ENCODE data around the gene ARRDC4.

DNA sequence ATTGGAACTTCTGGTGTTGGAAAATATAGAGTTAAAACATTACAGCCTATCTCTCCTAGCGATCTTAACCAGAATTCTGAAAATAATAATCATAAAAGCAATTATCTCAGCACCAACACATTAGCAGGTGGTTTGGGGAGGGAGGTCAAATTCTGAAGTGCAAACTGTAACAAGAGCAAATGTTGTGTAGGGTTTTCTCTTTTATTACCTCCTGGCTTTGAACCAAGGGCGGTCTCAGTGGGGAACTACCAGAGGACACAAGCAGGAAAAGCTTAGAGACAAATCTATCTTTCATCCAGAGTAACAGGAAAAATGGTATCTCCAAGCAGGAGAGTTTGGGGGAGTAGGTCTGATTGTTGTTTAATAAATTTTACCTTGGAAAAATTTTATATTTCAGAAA lies 5.5 kb upstream of the ARRDC4 start:
- TF ChIP-seq CTCF (IDR thresholded peaks at IDR 0.05; ENCODE audit: low read length) = no peak
- TF ChIP-seq EZH2 (IDR thresholded peaks at IDR 0.05; ENCODE audit: borderline replicate concordance, low read length) = no peak
